CD4-positive, alpha-beta T cell treated with Interleukin-21 for 1 hour (primary cell): ENCODE data around the gene CPS1.

Source experiments
- DNase-seq: peaks from one replicate; pipeline ENCODE4 v3.0.0-alpha.2; 2020

Gene CPS1

GRCh38 chr2:210548031-210548430 is 8.4 kb upstream of the CPS1 start:
- no peak for DNase-seq

GRCh38 chr2:210548878-210549384 is 7.5 kb upstream of the CPS1 start:
- no peak for DNase-seq

DNA sequence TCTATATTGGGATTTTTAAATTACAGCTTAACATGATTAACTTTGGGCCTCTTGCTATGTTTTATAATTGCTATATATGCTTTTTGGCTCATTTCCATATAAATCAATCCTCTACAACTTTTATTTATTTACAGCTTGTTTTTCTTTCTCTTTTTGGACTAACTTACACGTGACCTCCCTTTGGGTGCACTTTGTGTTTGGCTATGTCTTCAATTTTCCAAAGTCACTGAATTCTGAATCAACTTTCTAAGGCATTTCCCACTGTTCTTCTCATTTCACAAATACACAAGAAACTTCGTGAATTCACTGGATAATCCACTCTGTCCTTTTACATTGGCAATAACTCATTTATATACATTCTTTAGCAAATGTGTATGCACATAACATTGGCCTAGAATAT is 5.4 kb upstream of the CPS1 start:
- no peak for DNase-seq

DNA sequence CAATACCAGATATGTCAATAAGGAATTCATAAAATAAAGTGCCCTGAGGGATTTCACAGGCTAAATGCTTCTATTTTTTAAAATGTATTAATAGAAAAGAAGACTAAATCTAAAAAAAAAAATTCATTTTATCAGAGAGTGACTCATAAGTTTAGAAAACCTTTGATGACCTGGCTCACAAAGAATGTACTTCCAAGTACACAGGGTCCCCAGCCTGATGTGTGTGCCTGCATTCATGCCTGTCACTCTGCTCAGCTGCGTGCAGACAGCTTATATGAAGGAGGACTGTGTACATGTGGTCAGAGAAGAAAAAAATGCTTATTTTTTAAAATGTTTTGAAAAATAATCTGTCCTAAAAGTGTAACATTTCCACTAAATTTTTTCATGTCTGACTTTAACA is 3.0 kb upstream of the CPS1 start:
- DNase-seq, result no peak

DNA sequence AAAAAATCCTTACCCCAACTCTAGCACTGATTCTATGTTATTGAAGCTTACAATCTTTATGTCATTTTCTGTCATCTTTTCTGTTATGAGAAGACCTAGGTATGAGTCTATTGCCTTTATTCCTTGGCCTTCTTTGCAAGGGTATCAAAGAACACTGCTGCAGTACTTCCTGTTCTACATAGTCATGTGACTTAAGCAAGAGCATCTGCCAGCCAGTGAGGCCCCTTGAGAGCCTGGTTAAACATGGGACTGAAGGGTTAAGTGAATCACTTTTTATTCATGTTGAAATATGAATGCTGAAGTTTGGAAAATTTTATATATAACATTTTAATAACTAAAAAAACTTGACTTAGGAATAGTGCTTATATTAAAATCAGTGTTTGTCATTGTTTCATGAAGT is 844 bp upstream of the CPS1 start:
- no peak for DNase-seq

DNA sequence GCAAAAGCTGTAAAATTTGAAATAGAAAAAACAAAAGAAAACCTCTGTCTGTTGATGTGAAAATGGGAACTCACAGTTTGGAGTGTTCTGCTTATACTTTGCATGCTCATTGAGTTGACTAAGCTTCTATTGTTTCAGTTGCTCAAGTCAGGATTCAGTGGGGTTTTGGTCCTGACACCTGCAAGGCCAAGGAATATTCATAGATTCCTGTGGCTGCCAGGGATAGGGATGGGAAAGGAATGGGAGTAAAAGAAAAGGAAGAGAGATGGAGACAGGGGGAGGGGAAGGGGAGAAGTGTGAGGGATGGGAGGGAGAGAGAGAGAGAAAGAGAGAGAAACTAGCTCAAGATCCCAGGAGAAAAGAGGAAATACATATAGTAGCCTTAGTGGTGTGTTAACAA is 1.3 kb downstream of the CPS1 start:
- no peak for DNase-seq

GRCh38 chr2:210558708-210559107 is 2.3 kb downstream of the CPS1 start:
- DNase-seq, result no peak

GRCh38 chr2:210559182-210559581 is 2.8 kb downstream of the CPS1 start:
- no peak for DNase-seq

GRCh38 chr2:210561475-210561874 is 5.1 kb downstream of the CPS1 start:
- no peak for DNase-seq

GRCh38 chr2:210562091-210562490 is 5.7 kb downstream of the CPS1 start:
- no peak for DNase-seq

DNA sequence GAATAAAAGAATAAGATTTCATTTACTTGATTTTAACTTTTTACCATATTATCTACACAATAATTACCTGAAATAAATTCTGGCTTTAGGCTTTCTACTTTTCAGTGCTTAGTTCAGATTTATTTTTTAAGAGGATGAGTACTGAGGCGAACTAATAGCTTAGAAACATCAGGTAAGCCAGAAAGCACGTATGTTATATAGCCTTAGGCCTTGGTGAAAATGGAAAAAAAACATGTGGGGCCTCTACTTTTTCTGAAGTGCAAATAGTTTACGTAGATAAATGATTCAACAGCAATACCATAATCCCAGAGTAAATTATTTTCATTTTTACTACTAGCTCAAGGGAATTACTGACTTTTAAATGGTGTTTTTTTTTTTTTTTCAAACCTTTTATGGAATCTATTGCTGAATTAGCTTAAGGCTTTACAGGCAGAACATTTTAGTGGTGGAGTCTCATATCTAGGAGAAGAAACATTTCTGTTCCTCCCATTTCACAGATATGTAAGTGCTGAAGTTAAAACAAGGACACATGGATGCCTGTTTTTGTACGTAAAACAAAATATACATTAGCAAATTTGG is 6.2 kb downstream of the CPS1 start:
- no peak for DNase-seq

- DNase-seq, result no peak
Measured at GRCh38 chr2:210567279-210567678, 10.9 kb downstream of the CPS1 start.

GRCh38 chr2:210568108-210568507 is 11.7 kb downstream of the CPS1 start:
- no peak for DNase-seq

DNA sequence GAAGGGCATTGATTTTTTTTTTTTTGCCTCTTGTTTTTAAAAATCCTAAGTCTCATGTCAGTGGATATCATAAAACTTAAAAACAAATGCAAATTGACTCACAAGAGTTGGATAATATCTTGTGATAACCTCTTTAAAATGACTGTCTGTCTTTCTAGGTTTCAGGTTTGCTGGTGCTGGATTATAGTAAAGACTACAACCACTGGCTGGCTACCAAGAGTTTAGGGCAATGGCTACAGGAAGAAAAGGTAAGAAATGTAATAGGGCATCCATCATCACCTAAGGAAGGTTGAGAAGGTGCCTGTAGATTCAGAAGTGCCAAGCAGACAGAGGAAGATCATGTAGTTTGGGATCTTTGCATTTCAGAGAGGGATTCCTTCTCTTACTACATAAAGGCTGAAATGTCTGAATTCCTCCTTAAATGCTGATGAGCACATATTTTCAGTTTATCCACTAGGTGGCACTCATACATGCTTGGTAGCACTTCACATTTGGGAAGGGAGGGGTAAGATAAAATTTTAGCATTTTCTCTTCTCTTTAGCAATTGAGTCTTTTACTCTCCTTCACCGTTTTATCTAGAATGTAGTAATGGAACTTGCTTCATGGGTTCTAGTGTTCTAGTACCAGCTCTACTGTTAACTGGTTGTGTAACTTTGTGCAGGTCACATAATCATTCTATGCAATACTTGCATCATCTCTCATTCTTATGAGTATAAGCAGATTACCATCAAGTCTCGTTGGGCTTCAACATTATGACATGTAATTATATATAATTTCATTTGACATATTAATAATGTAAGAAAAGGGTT is 21.1 kb downstream of the CPS1 start:
- peak; percentile 40 for DNase-seq

- no peak for DNase-seq
Measured at GRCh38 chr2:210584834-210585233, 28.4 kb downstream of the CPS1 start.

DNA sequence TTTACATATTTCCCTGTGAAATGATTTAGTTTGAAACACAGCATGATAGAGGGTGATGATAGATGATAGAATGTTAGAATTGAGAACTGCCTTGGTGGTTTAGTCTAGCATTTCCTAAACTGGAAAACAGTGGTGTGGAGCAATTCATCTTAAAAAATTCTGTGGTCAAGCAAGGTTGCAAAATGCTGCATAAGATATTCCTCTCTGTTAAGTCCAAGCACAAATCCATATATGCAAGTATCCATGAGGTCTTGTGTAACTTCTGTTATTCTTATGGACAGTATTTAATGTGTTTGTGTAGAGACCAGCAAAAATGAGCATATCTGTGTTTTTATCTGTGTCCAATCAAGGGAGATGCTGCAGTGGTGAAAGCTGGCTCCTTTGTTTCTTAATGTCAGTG is 30.0 kb downstream of the CPS1 start:
- DNase-seq, result no peak

GRCh38 chr2:210591663-210592062 is 35.3 kb downstream of the CPS1 start:
- no peak for DNase-seq

GRCh38 chr2:210592726-210593125 is 36.3 kb downstream of the CPS1 start:
- DNase-seq, result no peak

DNA sequence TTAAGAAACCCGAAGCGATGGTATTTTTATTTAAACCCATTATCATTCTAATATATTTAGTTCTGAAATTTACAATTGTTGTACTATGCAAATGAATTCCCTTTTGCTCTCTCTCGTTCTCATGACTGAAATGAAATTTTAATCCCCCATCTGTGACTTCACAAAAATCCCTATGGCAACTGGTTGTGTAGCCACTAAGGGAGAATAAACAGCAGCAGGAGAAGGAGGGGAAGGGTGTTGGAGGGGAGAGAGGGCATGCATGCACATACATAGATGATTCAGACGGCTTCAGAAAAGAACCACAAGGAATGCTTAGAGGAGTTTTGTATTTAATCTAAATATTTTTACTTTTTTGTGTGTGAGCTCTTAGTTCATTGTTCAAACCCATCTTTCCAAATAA is 36.8 kb downstream of the CPS1 start:
- no peak for DNase-seq

GRCh38 chr2:210598219-210598618 is 41.8 kb downstream of the CPS1 start:
- no peak for DNase-seq

DNA sequence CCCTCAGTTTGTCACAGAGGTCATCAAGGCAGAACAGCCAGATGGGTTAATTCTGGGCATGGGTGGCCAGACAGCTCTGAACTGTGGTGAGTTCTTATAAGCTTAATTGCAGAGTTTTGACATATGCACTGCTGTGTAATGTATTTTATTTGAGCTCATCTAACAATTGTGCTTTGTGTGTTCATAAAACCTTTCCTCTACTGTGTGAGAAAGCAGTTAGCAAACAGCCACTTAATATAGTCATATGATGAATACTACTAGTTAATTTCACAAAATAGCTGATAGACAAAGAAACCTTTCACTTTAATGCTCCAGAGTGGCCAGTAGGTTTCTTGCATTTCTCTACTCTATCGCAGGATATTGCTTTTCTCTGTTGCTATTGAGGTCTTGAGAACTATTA is 43.1 kb downstream of the CPS1 start:
- no peak for DNase-seq

DNA sequence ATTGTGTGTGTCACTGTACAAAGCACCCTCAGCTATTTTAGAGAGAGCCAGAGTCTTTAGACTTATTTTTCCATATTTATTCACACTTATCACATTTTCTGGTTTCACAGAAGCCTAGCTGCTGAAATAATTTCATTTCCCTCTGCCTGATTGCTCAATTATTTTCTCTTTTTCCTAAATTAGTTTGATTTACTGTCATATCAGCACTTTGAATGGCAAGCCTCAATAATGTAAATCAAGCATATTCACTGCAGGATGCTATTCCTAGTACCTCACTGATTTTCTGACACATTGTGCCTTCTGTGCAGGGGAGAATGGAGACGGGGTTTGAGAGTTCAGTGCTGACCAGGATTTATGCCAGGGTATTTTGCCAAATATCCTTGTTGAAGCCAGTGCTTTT is 48.3 kb downstream of the CPS1 start:
- DNase-seq, result no peak

DNA sequence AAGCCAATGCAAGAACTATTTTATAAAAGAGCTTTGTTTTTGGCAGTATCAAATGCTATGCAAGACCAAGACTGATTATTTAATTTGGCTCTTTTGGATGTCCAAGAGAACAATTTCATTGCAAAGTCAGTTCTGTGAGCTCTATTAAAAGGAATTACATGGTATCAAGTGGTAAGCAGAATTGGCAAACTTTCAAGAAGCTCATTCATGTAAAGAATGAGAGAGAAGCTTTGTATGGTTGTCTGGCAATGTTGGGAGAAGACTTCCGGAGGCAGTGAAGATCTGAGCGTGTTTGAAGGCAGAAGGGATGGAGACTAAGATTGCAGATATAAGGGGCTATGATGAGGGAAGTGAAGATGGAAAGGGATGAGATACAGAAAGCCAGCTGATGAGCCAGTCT is 49.6 kb downstream of the CPS1 start:
- DNase-seq, result no peak

DNA sequence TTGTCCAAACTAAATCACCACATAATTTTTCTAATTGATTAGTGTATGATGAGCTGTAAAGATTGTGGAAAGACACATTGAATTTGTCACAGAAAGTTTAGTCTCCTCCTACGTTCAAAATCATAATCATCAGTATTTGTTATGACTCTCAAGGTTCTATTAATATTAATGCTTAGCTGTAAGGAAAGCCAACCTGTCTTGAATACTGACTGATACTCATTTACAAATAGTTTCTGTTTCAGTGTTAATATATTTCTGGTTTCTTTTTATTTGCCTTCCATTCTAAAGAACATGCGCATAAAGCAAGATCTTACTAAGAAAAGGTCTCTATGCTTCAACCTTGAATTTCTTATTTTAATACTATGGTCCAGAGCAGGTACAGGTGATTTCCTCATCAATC is 55.1 kb downstream of the CPS1 start:
- DNase-seq, result no peak

GRCh38 chr2:210616074-210616473 is 59.7 kb downstream of the CPS1 start:
- no peak for DNase-seq
